Measurements from ENCODE around the gene CA11.

Gene CA11

DNA sequence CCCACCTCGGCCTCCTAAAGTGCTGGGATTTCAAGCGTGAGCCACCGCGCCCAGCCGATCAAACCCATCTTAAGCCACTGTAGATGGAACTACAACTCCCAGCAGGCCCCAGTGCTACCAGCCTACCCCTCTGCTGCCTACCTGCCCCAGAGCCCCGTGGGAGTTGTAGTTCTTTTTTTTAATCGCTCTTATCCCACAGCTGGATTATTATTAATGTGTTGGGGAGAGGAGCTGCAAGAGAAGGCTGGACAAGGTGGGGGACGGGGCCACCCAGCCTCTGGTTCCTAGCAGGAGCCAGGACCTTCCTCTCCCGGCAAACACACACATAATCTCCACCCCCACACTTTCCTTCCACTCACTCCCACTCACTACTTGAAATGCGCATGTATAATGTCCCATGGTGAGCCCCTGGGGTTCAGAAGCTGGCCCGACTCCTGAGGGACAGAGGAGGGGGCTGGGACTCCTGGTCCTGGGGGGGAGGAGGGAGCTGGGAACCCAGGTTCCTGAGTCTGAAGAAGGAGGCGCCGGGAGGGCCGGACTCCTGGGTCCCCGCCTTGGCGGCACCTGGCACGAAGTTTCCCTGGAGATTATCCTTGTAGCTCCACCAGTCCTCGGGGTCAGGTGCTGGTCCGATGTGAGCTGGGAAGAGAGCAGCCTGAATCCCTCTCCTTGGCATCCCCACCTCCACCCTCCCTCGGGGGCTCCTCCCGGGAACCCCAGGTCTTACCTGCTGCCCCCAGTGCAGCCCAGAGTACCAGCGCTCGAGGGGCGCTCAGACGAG, 958 bp downstream of the CA11 start:
- DNase-seq (ENCODE audit: insufficient read length, low spot score) (no peak), FAIRE-seq (peak; percentile 75)
- TF ChIP-seq SPI1 (IDR thresholded peaks at IDR 0.05; ENCODE audit: low read depth, low read length) (no peak), POLR2A (IDR thresholded peaks at IDR 0.05; ENCODE audit: low read depth, low read length) (no peak), TAF1 (IDR thresholded peaks at IDR 0.05; ENCODE audit: low read depth, low read length) (no peak), PAX5 (IDR thresholded peaks at IDR 0.05; ENCODE audit: insufficient read depth, low read length, severe bottlenecking) (no peak), POU2F2 (IDR thresholded peaks at IDR 0.05; ENCODE audit: low read depth, low read length) (no peak), POLR2AphosphoS5 (IDR thresholded peaks at IDR 0.05; ENCODE audit: low read depth, low read length) (no peak)

DNA sequence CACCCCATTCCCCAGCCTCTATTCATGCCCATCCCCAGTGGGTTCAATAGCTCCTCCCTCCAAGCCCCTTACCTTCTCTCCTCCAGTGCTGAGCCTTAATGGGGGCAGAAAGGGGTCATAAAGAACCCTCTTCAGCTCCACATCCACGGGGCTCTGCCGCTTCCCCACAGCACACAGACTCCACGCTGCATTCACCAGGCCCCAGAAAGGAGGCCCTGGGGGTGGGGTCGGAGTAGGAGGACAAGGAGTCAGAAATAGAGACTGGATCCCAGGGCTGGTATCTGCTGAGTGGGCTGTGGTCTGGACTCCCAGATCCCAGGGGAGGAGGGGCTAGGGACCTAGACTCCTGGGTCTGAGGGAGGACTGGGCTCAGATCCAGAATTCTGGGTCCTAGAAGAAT, 1.6 kb downstream of the CA11 start:
- no peak for TF ChIP-seq POLR2AphosphoS5 (IDR thresholded peaks at IDR 0.05; ENCODE audit: low read depth, low read length)
- TF ChIP-seq POLR2A (IDR thresholded peaks at IDR 0.05; ENCODE audit: low read depth, low read length): no peak
- TF ChIP-seq PAX5 (IDR thresholded peaks at IDR 0.05; ENCODE audit: insufficient read depth, low read length, severe bottlenecking): no peak
- no peak for TF ChIP-seq TAF1 (IDR thresholded peaks at IDR 0.05; ENCODE audit: low read depth, low read length)
- no peak for TF ChIP-seq SPI1 (IDR thresholded peaks at IDR 0.05; ENCODE audit: low read depth, low read length)
- TF ChIP-seq POU2F2 (IDR thresholded peaks at IDR 0.05; ENCODE audit: low read depth, low read length): no peak
- FAIRE-seq: no peak
- no peak for DNase-seq (ENCODE audit: insufficient read length, low spot score)

- TF ChIP-seq SPI1 (IDR thresholded peaks at IDR 0.05; ENCODE audit: low read depth, low read length) (no peak), POLR2A (IDR thresholded peaks at IDR 0.05; ENCODE audit: low read depth, low read length) (no peak), POU2F2 (IDR thresholded peaks at IDR 0.05; ENCODE audit: low read depth, low read length) (no peak), PAX5 (IDR thresholded peaks at IDR 0.05; ENCODE audit: insufficient read depth, low read length, severe bottlenecking) (no peak), POLR2AphosphoS5 (IDR thresholded peaks at IDR 0.05; ENCODE audit: low read depth, low read length) (no peak), TAF1 (IDR thresholded peaks at IDR 0.05; ENCODE audit: low read depth, low read length) (no peak)
- FAIRE-seq (no peak), DNase-seq (ENCODE audit: insufficient read length, low spot score) (no peak)
These were observed 3.1 kb downstream of the CA11 start for GRCh38 chr19:48642862-48643261.

GRCh38 chr19:48641850-48642249, 4.1 kb downstream of the CA11 start:
- TF ChIP-seq POLR2A (IDR thresholded peaks at IDR 0.05; ENCODE audit: low read depth, low read length) (no peak), POU2F2 (IDR thresholded peaks at IDR 0.05; ENCODE audit: low read depth, low read length) (no peak), SPI1 (IDR thresholded peaks at IDR 0.05; ENCODE audit: low read depth, low read length) (no peak), POLR2AphosphoS5 (IDR thresholded peaks at IDR 0.05; ENCODE audit: low read depth, low read length) (no peak), TAF1 (IDR thresholded peaks at IDR 0.05; ENCODE audit: low read depth, low read length) (no peak), PAX5 (IDR thresholded peaks at IDR 0.05; ENCODE audit: insufficient read depth, low read length, severe bottlenecking) (no peak)
- FAIRE-seq: no peak

DNA sequence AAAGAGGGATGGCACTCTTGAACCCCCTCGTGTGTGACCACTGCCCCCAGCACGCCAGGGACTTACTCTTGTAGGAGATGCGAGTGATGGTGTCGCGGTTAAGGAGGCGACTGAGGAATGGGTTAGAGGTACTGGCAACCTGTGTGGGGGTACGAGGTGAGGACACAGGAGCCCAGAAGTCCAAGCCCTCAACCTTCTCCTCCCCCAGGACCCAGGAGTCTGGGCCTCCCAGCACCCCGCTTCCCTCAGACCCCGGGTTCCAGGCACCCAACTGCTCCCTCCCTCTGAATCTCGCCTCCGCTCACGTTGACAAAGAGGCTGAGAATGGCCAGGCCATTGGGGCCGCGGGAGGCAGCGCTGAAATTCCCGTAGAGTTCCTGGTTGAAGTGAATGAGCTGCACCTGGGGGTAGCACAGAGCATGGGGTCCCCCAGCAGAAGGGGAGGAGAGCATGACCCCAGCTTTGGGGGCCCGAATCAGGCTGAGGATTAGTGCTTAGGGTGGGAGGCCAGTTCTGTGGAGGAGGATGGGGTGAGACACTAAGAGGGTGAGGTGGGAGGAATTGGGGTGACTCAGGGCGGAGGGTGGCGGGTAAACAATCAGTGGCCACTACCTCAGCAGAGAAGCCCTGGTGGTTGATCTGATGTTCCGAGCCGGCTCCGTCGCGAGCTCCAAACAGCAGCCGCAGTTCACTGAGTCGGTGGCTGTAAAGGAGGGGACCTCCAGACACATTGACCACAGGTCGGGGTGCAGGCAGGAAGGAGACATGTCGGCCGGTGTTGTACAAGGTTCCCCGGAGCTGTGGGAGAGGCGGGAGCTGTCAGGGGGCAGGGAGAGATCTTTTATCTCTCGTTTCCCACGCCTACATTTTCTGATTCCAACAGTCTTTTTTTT, 6.3 kb downstream of the CA11 start:
- FAIRE-seq: no peak
- DNase-seq (ENCODE audit: insufficient read length, low spot score): no peak

More at GRCh38 chr19:48641850-48642249, 4.1 kb downstream of the CA11 start:
- DNase-seq (ENCODE audit: insufficient read length, low spot score): no peak

GRCh38 chr19:48638831-48639381, 7.1 kb downstream of the CA11 start:
- FAIRE-seq (no peak), DNase-seq (ENCODE audit: insufficient read length, low spot score) (no peak)

More for the DNA sequence above, 6.3 kb downstream of the CA11 start:
- no peak for TF ChIP-seq POU2F2 (IDR thresholded peaks at IDR 0.05; ENCODE audit: low read depth, low read length)
- no peak for TF ChIP-seq TAF1 (IDR thresholded peaks at IDR 0.05; ENCODE audit: low read depth, low read length)

DNA sequence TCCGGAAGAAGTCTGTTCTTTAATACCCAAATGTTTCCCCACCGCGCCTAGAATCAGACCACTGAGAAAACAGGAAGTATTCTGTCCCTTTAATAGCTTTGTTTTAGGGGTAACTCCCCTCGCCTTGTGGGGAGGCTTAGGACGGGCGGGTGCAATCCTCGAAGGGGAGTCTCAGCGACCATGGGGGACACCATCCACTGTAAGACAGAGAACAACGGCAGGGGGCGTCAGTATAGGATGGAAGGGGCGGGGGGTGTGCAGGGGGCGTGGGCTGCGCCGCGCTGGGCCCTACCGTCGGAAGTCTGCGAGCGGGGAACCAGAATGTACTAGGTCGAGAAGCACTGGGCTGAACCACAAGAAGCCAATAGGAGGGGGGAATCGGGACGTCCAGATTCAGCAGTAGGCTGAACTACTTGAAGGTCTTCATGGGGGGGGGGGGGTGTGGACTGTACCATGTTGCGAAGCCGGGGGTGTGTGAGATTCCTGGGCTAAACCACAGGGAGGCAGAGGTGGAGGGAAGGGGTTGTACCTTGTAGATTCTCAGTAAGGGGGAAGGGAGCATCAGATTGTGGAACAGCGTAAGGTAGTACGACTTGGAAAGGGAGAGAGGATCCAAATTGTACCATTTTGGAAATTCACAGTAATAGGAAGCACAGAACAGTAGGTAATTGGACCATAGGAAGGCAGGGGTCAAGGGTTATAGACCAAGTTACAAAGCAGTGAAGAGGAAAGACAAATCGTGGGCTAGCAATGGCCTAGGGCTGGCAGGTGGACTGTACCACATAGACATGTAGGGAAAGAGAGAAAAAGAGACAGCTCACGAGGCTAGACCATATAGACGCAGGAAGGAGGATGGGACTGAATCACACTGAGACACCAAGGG, 7.8 kb downstream of the CA11 start:
- no peak for TF ChIP-seq POLR2AphosphoS5 (IDR thresholded peaks at IDR 0.05; ENCODE audit: low read depth, low read length)
- TF ChIP-seq POLR2A (IDR thresholded peaks at IDR 0.05; ENCODE audit: low read depth, low read length): no peak; the same call in 1 of the 2 replicates
- TF ChIP-seq POU2F2 (IDR thresholded peaks at IDR 0.05; ENCODE audit: low read depth, low read length): peak; percentile 16; the same call in 1 of the 2 replicates
- no peak for TF ChIP-seq SPI1 (IDR thresholded peaks at IDR 0.05; ENCODE audit: low read depth, low read length)
- TF ChIP-seq PAX5 (IDR thresholded peaks at IDR 0.05; ENCODE audit: insufficient read depth, low read length, severe bottlenecking): no peak
- peak; percentile 54; the same call in 1 of the 2 replicates for TF ChIP-seq TAF1 (IDR thresholded peaks at IDR 0.05; ENCODE audit: low read depth, low read length)
- DNase-seq (ENCODE audit: insufficient read length, low spot score): peak; percentile 69
- FAIRE-seq: peak; percentile 78

More at GRCh38 chr19:48638831-48639381, 7.1 kb downstream of the CA11 start:
- TF ChIP-seq TAF1 (IDR thresholded peaks at IDR 0.05; ENCODE audit: low read depth, low read length) (no peak), PAX5 (IDR thresholded peaks at IDR 0.05; ENCODE audit: insufficient read depth, low read length, severe bottlenecking) (no peak), SPI1 (IDR thresholded peaks at IDR 0.05; ENCODE audit: low read depth, low read length) (no peak), POLR2A (IDR thresholded peaks at IDR 0.05; ENCODE audit: low read depth, low read length) (no peak), POLR2AphosphoS5 (IDR thresholded peaks at IDR 0.05; ENCODE audit: low read depth, low read length) (no peak), POU2F2 (IDR thresholded peaks at IDR 0.05; ENCODE audit: low read depth, low read length) (no peak)

- FAIRE-seq (peak; percentile 97), DNase-seq (ENCODE audit: insufficient read length, low spot score) (peak; percentile 94)
- no peak for TF ChIP-seq TAF1 (IDR thresholded peaks at IDR 0.05; ENCODE audit: low read depth, low read length)
- peak; percentile 86 for TF ChIP-seq PAX5 (IDR thresholded peaks at IDR 0.05; ENCODE audit: insufficient read depth, low read length, severe bottlenecking)
- TF ChIP-seq POU2F2 (IDR thresholded peaks at IDR 0.05; ENCODE audit: low read depth, low read length): 0 out of 2 replicates have a peak, but pooled peaks have one; percentile 28
- TF ChIP-seq SPI1 (IDR thresholded peaks at IDR 0.05; ENCODE audit: low read depth, low read length): no peak
- TF ChIP-seq POLR2A (IDR thresholded peaks at IDR 0.05; ENCODE audit: low read depth, low read length): no peak
- no peak for TF ChIP-seq POLR2AphosphoS5 (IDR thresholded peaks at IDR 0.05; ENCODE audit: low read depth, low read length)
These were observed 8.5 kb downstream of the CA11 start for GRCh38 chr19:48637449-48637947.

Measured in GM12891 (cell line).